ENCODE results near the gene PAPSS1. TPM values are rescaled to one million over a fixed set of nuclear protein-coding genes. Genes with fewer than 3 reads are reported as not detected.
"Not testable (repeated sequence)": the region's sequence is repeated elsewhere in the genome, so short reads cannot be mapped to it uniquely, and the experiment has no call there.

Gene PAPSS1
- total RNA-seq, 1 experiment from 2014 or later: 50.0 TPM

GRCh38 chr4:107711831-107712230, 8.2 kb downstream of the PAPSS1 start:
- H3K4me1 ChIP-seq: no peaks in the 10 kb centered on the region
- no peak overlapping the region for H3K4me3 ChIP-seq
- no peak overlapping the region for H3K27ac ChIP-seq
- no peaks in the 10 kb centered on the region for H3K9me3 ChIP-seq (replicated peaks)
- H3K36me3 ChIP-seq: peaks cover 2% of the 10 kb centered on the region; the same call in 1 of the 2 replicates
- DNase-seq: no peak
- H3K27me3 ChIP-seq: no peaks in the 10 kb centered on the region

- Histone ChIP-seq H3K27me3 (no peaks in the 10 kb centered on the region), H3K9me3 (replicated peaks) (peaks cover 4% of the 10 kb centered on the region; the same call in 1 of the 2 replicates), H3K27ac (no peak overlapping the region), H3K36me3 (no peaks in the 10 kb centered on the region; the same call in 1 of the 2 replicates), H3K4me3 (no peak overlapping the region), H3K4me1 (no peaks in the 10 kb centered on the region)
- no peak for DNase-seq
Measured at GRCh38 chr4:107710493-107711459, 9.3 kb downstream of the PAPSS1 start.

- H3K9me3 ChIP-seq (replicated peaks): peaks cover 8% of the 10 kb centered on the region; the same call in 1 of the 2 replicates
- H3K27me3 ChIP-seq: no peaks in the 10 kb centered on the region
Measured at GRCh38 chr4:107709916-107710315, 10.1 kb downstream of the PAPSS1 start.

GRCh38 chr4:107708225-107708624, 11.8 kb downstream of the PAPSS1 start:
- Histone ChIP-seq H3K36me3 (no peaks in the 10 kb centered on the region; the same call in 1 of the 2 replicates), H3K9me3 (replicated peaks) (peaks cover 12% of the 10 kb centered on the region; the same call in 1 of the 2 replicates), H3K27ac (no peak overlapping the region), H3K4me1 (no peaks in the 10 kb centered on the region), H3K4me3 (no peak overlapping the region), H3K27me3 (no peaks in the 10 kb centered on the region)
- DNase-seq: no peak

More at GRCh38 chr4:107709916-107710315, 10.1 kb downstream of the PAPSS1 start:
- Histone ChIP-seq H3K4me3 (no peak overlapping the region), H3K4me1 (no peaks in the 10 kb centered on the region), H3K27ac (no peak overlapping the region), H3K36me3 (no peaks in the 10 kb centered on the region; the same call in 1 of the 2 replicates)
- DNase-seq: no peak

- H3K9me3 ChIP-seq (replicated peaks): peaks cover 12% of the 10 kb centered on the region; the same call in 1 of the 2 replicates
- H3K27ac ChIP-seq: no peak overlapping the region
Measured at GRCh38 chr4:107705742-107706556, 14.1 kb downstream of the PAPSS1 start.

GRCh38 chr4:107701565-107701964, 18.5 kb downstream of the PAPSS1 start:
- Histone ChIP-seq H3K4me3 (no peak overlapping the region), H3K27ac (no peak overlapping the region), H3K27me3 (no peaks in the 10 kb centered on the region), H3K36me3 (peaks cover 5% of the 10 kb centered on the region; the same call in 1 of the 2 replicates), H3K4me1 (peaks cover 3% of the 10 kb centered on the region; the same call in 1 of the 2 replicates), H3K9me3 (replicated peaks) (peaks cover 12% of the 10 kb centered on the region; the same call in 1 of the 2 replicates)
- no peak for DNase-seq

More at GRCh38 chr4:107705742-107706556, 14.1 kb downstream of the PAPSS1 start:
- no peaks in the 10 kb centered on the region for H3K4me1 ChIP-seq
- no peaks in the 10 kb centered on the region; the same call in 1 of the 2 replicates for H3K36me3 ChIP-seq
- no peak overlapping the region for H3K4me3 ChIP-seq
- DNase-seq: no peak
- no peaks in the 10 kb centered on the region for H3K27me3 ChIP-seq

- no peak overlapping the region for H3K27ac ChIP-seq
- no peak overlapping the region for H3K4me3 ChIP-seq
- H3K4me1 ChIP-seq: peaks cover 3% of the 10 kb centered on the region; the same call in 1 of the 2 replicates
- 0 out of 2 replicates have a peak, but pooled peaks cover 4% of the 10 kb centered on the region for H3K9me3 ChIP-seq (replicated peaks)
- no peak for DNase-seq
- peaks cover 5% of the 10 kb centered on the region for H3K36me3 ChIP-seq
- no peaks in the 10 kb centered on the region for H3K27me3 ChIP-seq
Measured at GRCh38 chr4:107699466-107700206, 20.4 kb downstream of the PAPSS1 start.

- not testable (repeated sequence) for H3K9me3 ChIP-seq (replicated peaks); DNase-seq; H3K4me3 ChIP-seq; H3K4me1 ChIP-seq; H3K27me3 ChIP-seq; H3K27ac ChIP-seq
- peaks cover 12% of the 10 kb centered on the region for H3K36me3 ChIP-seq
Measured at GRCh38 chr4:107696187-107696586, 23.8 kb downstream of the PAPSS1 start.

- no peaks in the 10 kb centered on the region for H3K27me3 ChIP-seq
- DNase-seq: no peak
Measured at GRCh38 chr4:107693132-107693531, 26.9 kb downstream of the PAPSS1 start.

GRCh38 chr4:107692202-107692601, 27.8 kb downstream of the PAPSS1 start:
- no peak overlapping the region for H3K27ac ChIP-seq
- H3K4me3 ChIP-seq: no peak overlapping the region
- DNase-seq: no peak
- no peaks in the 10 kb centered on the region for H3K27me3 ChIP-seq
- peaks cover 10% of the 10 kb centered on the region for H3K36me3 ChIP-seq
- peaks cover 2% of the 10 kb centered on the region; the same call in 1 of the 2 replicates for H3K4me1 ChIP-seq
- no peaks in the 10 kb centered on the region for H3K9me3 ChIP-seq (replicated peaks)

More at GRCh38 chr4:107693132-107693531, 26.9 kb downstream of the PAPSS1 start:
- Histone ChIP-seq H3K9me3 (replicated peaks) (no peaks in the 10 kb centered on the region), H3K27ac (no peak overlapping the region), H3K4me3 (no peak overlapping the region), H3K36me3 (peaks cover 10% of the 10 kb centered on the region), H3K4me1 (peaks cover 3% of the 10 kb centered on the region; the same call in 1 of the 2 replicates)

GRCh38 chr4:107691378-107691777, 28.7 kb downstream of the PAPSS1 start:
- no peak overlapping the region for H3K27ac ChIP-seq
- H3K4me3 ChIP-seq: no peak overlapping the region
- no peak for DNase-seq
- H3K27me3 ChIP-seq: no peaks in the 10 kb centered on the region
- H3K4me1 ChIP-seq: no peaks in the 10 kb centered on the region
- peaks cover 18% of the 10 kb centered on the region for H3K36me3 ChIP-seq
- no peaks in the 10 kb centered on the region for H3K9me3 ChIP-seq (replicated peaks)

GRCh38 chr4:107689912-107690587, 30.0 kb downstream of the PAPSS1 start:
- no peak for DNase-seq

GRCh38 chr4:107688421-107688820, 31.6 kb downstream of the PAPSS1 start:
- no peak overlapping the region for H3K27ac ChIP-seq
- H3K4me1 ChIP-seq: no peaks in the 10 kb centered on the region
- no peaks in the 10 kb centered on the region for H3K27me3 ChIP-seq
- DNase-seq: no peak
- peaks cover 30% of the 10 kb centered on the region for H3K36me3 ChIP-seq
- H3K4me3 ChIP-seq: no peak overlapping the region
- H3K9me3 ChIP-seq (replicated peaks): no peaks in the 10 kb centered on the region

More at GRCh38 chr4:107689912-107690587, 30.0 kb downstream of the PAPSS1 start:
- Histone ChIP-seq H3K4me1 (no peaks in the 10 kb centered on the region), H3K36me3 (peaks cover 25% of the 10 kb centered on the region; the same call in 1 of the 2 replicates), H3K4me3 (no peak overlapping the region), H3K27me3 (no peaks in the 10 kb centered on the region), H3K9me3 (replicated peaks) (no peaks in the 10 kb centered on the region), H3K27ac (no peak overlapping the region)

All from SJCRH30 (cell line).